HCT116 (cell line): ENCODE results near the gene PLB1. TPM values are rescaled to one million over a fixed set of nuclear protein-coding genes. Genes with fewer than 3 reads are reported as not detected.

ENCODE experiments used
- ATAC-seq: fragments of 200-7000 bp; cut with Tn5 transposase; 2 replicates; pipeline ENCODE4 v1.9.1; 2020; ENCODE audit warnings: mild to moderate bottlenecking, moderate library complexity
- BruUV-seq: library from RNA; stranded (reverse); fragments of 400-500 nt; replicated peaks from 2 replicates; lab custom pipeline; 2021; lab: Mats Ljungman, UMichigan
- CTCF ChIA-PET: fragments of 300-600 bp; sonication (Branson Sonifier 250); formaldehyde crosslinking; loops from one replicate; lab custom pipeline; 2021; ENCODE audit warnings: antibody characterized with exemption; lab: Charles Lee
- POLR2A ChIA-PET: fragments of 300-600, 350-600 bp; sonication (Branson Sonifier 250); formaldehyde crosslinking; loops from one replicate; lab custom pipeline; 2021; ENCODE audit warnings: antibody characterized with exemption; lab: Charles Lee
- RAD21 ChIA-PET, 2 experiments: fragments of 300-600 bp; sonication (Branson Sonifier 250); formaldehyde crosslinking; loops; one replicate each; lab custom pipeline; 2023; ENCODE audit warnings: low total read pairs in 2 of 2; ENCODE audit not compliant: uncharacterized antibody in 2 of 2, unreplicated experiment in 2 of 2, low non-redundant PET in 1 of 2; lab: Charles Lee
- DNase-seq: peaks from one replicate; pipeline ENCODE4 v3.0.0-alpha.2; 2010; ENCODE audit warnings: low read depth, low spot score
- H2AFZ ChIP-seq: fragments of 200-600 bp; shearing (Covaris generic), sonication (generic); 2 replicates; pipeline ENCODE4 v1.6.1; 2017; ENCODE audit warnings: low read depth, mixed run types, mixed read lengths, antibody characterized with exemption, low read length; ENCODE audit not compliant: poor library complexity, severe bottlenecking
- H3K27ac ChIP-seq: 2 replicates; pipeline ENCODE4 v1.5.1; 2012; ENCODE audit warnings: low read depth, low read length
- H3K27me3 ChIP-seq: fragments of 200-600 bp; sonication (generic); 2 replicates; pipeline ENCODE4 v1.6.1; 2016; ENCODE audit warnings: mixed run types, low read length, mixed read lengths; ENCODE audit not compliant: insufficient read depth
- H3K36me3 ChIP-seq, 2 experiments: fragments of 200-500 bp in 1 of 2; fragments of 200-600 bp in 1 of 2; sonication (Bioruptor generic) in 1 of 2; sonication (generic) in 1 of 2; 2 replicates each; pipeline versions ENCODE4 v1.5.1 to v1.6.1; 2014 to 2016; ENCODE audit warnings: low read length in 2 of 2, inconsistent platforms in 1 of 2, mixed read lengths in 1 of 2, mixed run types in 1 of 2; ENCODE audit not compliant: insufficient read depth in 2 of 2, control insufficient read depth in 1 of 2
- H3K4me1 ChIP-seq, 2 experiments: fragments of 200-600 bp in 1 of 2; sonication (generic) in 1 of 2; 2 replicates each; pipeline versions ENCODE4 v1.5.1 to v1.6.1; 2012 to 2017; ENCODE audit warnings: low read length in 2 of 2, inconsistent platforms in 1 of 2, mild to moderate bottlenecking in 1 of 2, mixed read lengths in 1 of 2, mixed run types in 1 of 2, moderate library complexity in 1 of 2; ENCODE audit not compliant: insufficient read depth in 2 of 2, control insufficient read depth in 1 of 2
- H3K4me2 ChIP-seq: fragments of 200-600 bp; sonication (generic); 2 replicates; pipeline ENCODE4 v1.6.1; 2017; ENCODE audit warnings: mixed run types, low read length, mixed read lengths
- H3K4me3 ChIP-seq, 2 experiments: fragments of 200-600 bp in 1 of 2; sonication (generic) in 1 of 2; replicated peaks in 1 of 2; 2 replicates each; pipeline ENCODE4 v1.5.1; 2011 to 2016; ENCODE audit warnings: low read length in 2 of 2, control low read depth in 1 of 2, low read depth in 1 of 2, mild to moderate bottlenecking in 1 of 2, mixed read lengths in 1 of 2, mixed run types in 1 of 2
- H3K79me2 ChIP-seq: fragments of 200-600 bp; sonication (generic); 2 replicates; pipeline ENCODE4 v1.6.1; 2017; ENCODE audit warnings: mild to moderate bottlenecking, mixed run types, low read length, moderate library complexity, mixed read lengths; ENCODE audit not compliant: insufficient read depth
- H3K9ac ChIP-seq: fragments of 200-600 bp; sonication (generic); 2 replicates; pipeline ENCODE4 v1.6.1; 2016; ENCODE audit warnings: low read length, mixed read lengths
- H3K9me2 ChIP-seq: fragments of 200-600 bp; sonication (generic), shearing (Covaris generic); 2 replicates; pipeline ENCODE4 v1.6.1; 2017; ENCODE audit warnings: mixed run types, mild to moderate bottlenecking, moderate library complexity; ENCODE audit not compliant: insufficient read depth
- H3K9me3 ChIP-seq, 2 experiments: fragments of 200-500 bp in 1 of 2; fragments of 200-600 bp in 1 of 2; sonication (Bioruptor generic) in 1 of 2; sonication (generic) in 1 of 2; 2 replicates each; pipeline ENCODE4 v1.6.1; 2014 to 2017; ENCODE audit warnings: low read length in 2 of 2, mixed read lengths in 2 of 2, inconsistent platforms in 1 of 2, low read depth in 1 of 2, mild to moderate bottlenecking in 1 of 2, mixed run types in 1 of 2, moderate library complexity in 1 of 2; ENCODE audit not compliant: control insufficient read depth in 1 of 2, insufficient read depth in 1 of 2
- H4K20me1 ChIP-seq: fragments of 200-600 bp; sonication (generic), shearing (Covaris generic); 2 replicates; pipeline ENCODE4 v1.6.1; 2017; ENCODE audit warnings: mixed run types, mild to moderate bottlenecking, moderate library complexity; ENCODE audit not compliant: insufficient read depth
- EGR1 ChIP-seq: IDR thresholded peaks from 2 replicates; pipeline ENCODE4 v1.6.1; 2012; ENCODE audit warnings: low read depth
- EZH2 ChIP-seq: fragments of 200-600 bp; sonication (generic); IDR thresholded peaks from 2 replicates; pipeline ENCODE4 v1.6.1; 2017; ENCODE audit warnings: antibody characterized with exemption, mixed run types
- EZH2phosphoT487 ChIP-seq: fragments of 200-600 bp; IDR thresholded peaks from 2 replicates; pipeline ENCODE4 v1.6.1; 2018; ENCODE audit warnings: antibody characterized with exemption, borderline replicate concordance
- JUND ChIP-seq: IDR thresholded peaks from 2 replicates; pipeline ENCODE4 v1.6.1; 2012
- POLR2AphosphoS5 ChIP-seq: IDR thresholded peaks from 2 replicates; pipeline ENCODE4 v1.6.1; 2011; ENCODE audit warnings: mild to moderate bottlenecking, low read depth, low read length, moderate library complexity
- RAD21 ChIP-seq: IDR thresholded peaks from 2 replicates; pipeline ENCODE4 v1.6.1; 2012; ENCODE audit warnings: low read depth, mild to moderate bottlenecking
- REST ChIP-seq: IDR thresholded peaks from 2 replicates; pipeline ENCODE4 v1.6.1; 2012; ENCODE audit warnings: low read depth
- SIN3A ChIP-seq: IDR thresholded peaks from 2 replicates; pipeline ENCODE4 v1.6.1; 2012; ENCODE audit warnings: low read depth
- SRF ChIP-seq: IDR thresholded peaks from 2 replicates; pipeline ENCODE4 v1.6.1; 2012; ENCODE audit warnings: low read depth
- TCF7L2 ChIP-seq: IDR thresholded peaks from 2 replicates; pipeline ENCODE4 v1.7.0; 2011; ENCODE audit warnings: borderline replicate concordance, inconsistent platforms; ENCODE audit not compliant: insufficient read depth, insufficient read length; ENCODE audit errors: extremely low read depth
- YY1 ChIP-seq: IDR thresholded peaks from 2 replicates; pipeline ENCODE4 v1.6.1; 2011; ENCODE audit warnings: low read length, low read depth, moderate library complexity, mild to moderate bottlenecking; ENCODE audit not compliant: insufficient replicate concordance; ENCODE audit errors: extremely low read depth
- ZBTB33 ChIP-seq: IDR thresholded peaks from 2 replicates; pipeline ENCODE4 v1.6.1; 2011; ENCODE audit warnings: mild to moderate bottlenecking, low read length, moderate library complexity; ENCODE audit not compliant: insufficient replicate concordance; ENCODE audit errors: extremely low read depth
- ZFX ChIP-seq: fragments of 450-650 bp; IDR thresholded peaks from 2 replicates; pipeline ENCODE4 v1.6.1; 2017
- ZNF274 ChIP-seq: fragments of 200-500 bp; sonication (Bioruptor generic); IDR thresholded peaks from 2 replicates; pipeline ENCODE4 v1.6.1; 2014; ENCODE audit warnings: mild to moderate bottlenecking, low read depth, low read length, inconsistent platforms
- intact Hi-C: fragments of 100-400 bp; cut with micrococcal nuclease; formaldehyde crosslinking; loops from 2 replicates; pipeline ENCODE4 v1.10.0; 2022
- total RNA-seq: library from RNA; stranded (reverse); gene quantifications from one replicate; pipeline ENCODE4 v1.2.1, GENCODE V29; 2021; ENCODE audit not compliant: unreplicated experiment
- TF ChIP-seq, protein P1 (sequence below): IDR thresholded peaks from 2 replicates; pipeline ENCODE4 v1.6.1; 2012

The PLB1 gene
- total RNA-seq, 1 experiment from 2014 or later, result 0.49 TPM

GRCh38 chr2:28526527-28527132 is 30.8 kb downstream of the PLB1 start:
- Histone ChIP-seq H4K20me1 (no peaks in the 10 kb centered on the region), H3K27ac (no peak overlapping the region), H2AFZ (no peak overlapping the region), H3K27me3 (peaks cover 9% of the 10 kb centered on the region; the same call in 1 of the 2 replicates), H3K9me3 (no peaks in the 10 kb centered on the region), H3K4me1 (no peaks in the 10 kb centered on the region), H3K4me2 (no peak overlapping the region), H3K9ac (no peak overlapping the region), H3K79me2 (no peaks in the 10 kb centered on the region), H3K4me3 (no peak overlapping the region), H3K9me2 (no peaks in the 10 kb centered on the region), H3K36me3 (no peaks in the 10 kb centered on the region)
- no peak for TF ChIP-seq EZH2phosphoT487
- no peak for TF ChIP-seq REST
- no peak for TF ChIP-seq SIN3A
- TF ChIP-seq RAD21, result no peak
- no peak for TF ChIP-seq SRF
- no peak for TF ChIP-seq EGR1
- TF ChIP-seq, protein P1, sequence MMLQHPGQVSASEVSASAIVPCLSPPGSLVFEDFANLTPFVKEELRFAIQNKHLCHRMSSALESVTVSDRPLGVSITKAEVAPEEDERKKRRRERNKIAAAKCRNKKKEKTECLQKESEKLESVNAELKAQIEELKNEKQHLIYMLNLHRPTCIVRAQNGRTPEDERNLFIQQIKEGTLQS, result no peak
- no peak for TF ChIP-seq POLR2AphosphoS5
- no peak for TF ChIP-seq EZH2
- TF ChIP-seq JUND, result no peak
- TF ChIP-seq ZBTB33, result no peak
- no peak for TF ChIP-seq YY1
- no peak for TF ChIP-seq TCF7L2
- no peak for TF ChIP-seq ZFX
- no peak for TF ChIP-seq ZNF274
- DNase-seq (no peak), ATAC-seq (no peak)
- intact Hi-C loops, result no loop called here
- RAD21 ChIA-PET, result interaction anchor here in 1 of 2 experiments (0.6 kb wide), 1 partner anchor 34 kb away, joined by 3 read pairs; no protein-coding TSS in a partner anchor
- no TSS peak for BruUV-seq
- CTCF ChIA-PET, result no interaction called here
- POLR2A ChIA-PET, result no interaction called here
